Fibroblast of upper back skin (primary cell): ENCODE results near the gene TENT4A.

Experiments
- DNase-seq: peaks from one replicate; pipeline ENCODE4 v3.0.0-alpha.2; 2013

Gene TENT4A

DNA sequence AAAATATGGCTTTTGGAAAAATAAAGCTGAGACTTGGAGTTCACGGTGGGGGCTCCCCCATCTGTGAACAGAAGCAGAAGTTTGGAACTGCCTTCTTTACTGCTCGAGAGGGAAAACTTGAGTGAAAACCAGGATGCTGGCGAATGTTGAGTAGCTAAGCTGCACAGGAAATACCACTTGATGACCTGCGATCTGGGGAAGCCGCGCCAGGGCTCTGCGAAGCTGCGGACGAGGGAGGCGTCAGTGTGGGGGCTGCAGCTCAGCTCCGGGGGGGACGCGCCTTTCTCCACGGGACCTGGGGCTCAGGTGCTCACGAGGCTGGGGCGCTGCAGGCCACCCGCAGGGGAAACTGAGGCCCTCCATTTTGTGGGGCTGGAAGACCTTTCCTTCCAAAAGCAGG is 62.3 kb downstream of the TENT4A start:
- peak; percentile 10 for DNase-seq

- no peak for DNase-seq
Measured at GRCh38 chr5:6780802-6781391, 67.7 kb downstream of the TENT4A start.

GRCh38 chr5:6781716-6782115 is 68.5 kb downstream of the TENT4A start:
- peak; percentile 38 for DNase-seq

DNA sequence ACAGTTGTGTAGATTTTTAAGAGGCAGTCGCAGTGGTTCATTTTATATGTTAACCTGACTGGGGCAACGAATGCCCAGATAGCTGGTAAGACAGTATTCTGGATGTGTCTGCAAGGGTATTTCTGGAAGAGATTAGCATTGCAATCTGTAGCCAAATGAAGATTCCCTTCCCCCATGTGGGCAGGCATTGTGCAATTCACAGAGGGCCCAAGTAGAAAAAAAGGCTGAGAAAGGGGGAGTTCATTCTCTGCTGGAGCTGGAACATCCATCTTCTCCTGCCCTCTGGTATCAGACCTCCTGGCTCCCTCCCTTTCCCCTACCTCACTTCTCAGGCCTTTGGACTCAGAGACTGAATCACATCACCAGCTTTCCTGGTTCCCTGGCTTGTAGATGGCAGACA is 70.6 kb downstream of the TENT4A start:
- DNase-seq: peak; percentile 7

- no peak for DNase-seq
Measured at GRCh38 chr5:6784481-6784880, 71.2 kb downstream of the TENT4A start.

DNA sequence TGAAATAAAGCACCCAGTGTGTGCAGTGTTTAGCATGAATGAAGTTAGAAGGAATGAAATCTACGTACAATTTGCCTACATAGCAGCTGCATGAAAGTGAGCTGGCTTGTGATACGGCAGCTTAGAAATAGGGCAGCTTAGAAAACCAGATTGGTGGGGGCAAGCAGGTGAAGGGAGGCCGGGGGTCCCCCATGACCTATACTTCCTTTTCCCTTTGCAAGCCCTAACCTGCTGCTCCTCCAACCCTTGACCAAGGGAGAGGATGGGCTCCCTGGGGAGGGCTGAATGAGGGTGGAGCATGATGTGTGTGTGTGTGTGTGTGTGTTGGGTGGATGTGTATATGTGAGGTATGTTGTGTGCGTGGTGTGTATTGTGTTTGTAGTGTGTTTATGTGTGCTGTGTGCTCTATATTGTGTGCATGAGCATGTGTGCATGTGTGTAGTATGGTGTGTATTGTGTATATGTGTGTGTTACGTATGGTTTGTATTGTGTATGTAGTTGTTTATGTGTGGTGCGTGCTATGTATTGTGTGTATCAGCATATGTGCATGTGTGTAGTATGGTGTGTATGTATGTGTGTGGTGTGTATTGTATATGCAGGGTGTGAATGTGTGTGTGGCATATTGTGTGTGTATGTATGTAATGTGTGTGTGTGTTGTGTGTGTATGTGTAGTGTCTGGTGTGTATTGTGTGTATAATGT is 72.1 kb downstream of the TENT4A start:
- no peak for DNase-seq

GRCh38 chr5:6785861-6786180 is 72.6 kb downstream of the TENT4A start:
- no peak for DNase-seq

- no peak for DNase-seq
Measured at GRCh38 chr5:6786786-6787495, 73.7 kb downstream of the TENT4A start.

- no peak for DNase-seq
Measured at GRCh38 chr5:6787941-6788340, 74.7 kb downstream of the TENT4A start.

DNA sequence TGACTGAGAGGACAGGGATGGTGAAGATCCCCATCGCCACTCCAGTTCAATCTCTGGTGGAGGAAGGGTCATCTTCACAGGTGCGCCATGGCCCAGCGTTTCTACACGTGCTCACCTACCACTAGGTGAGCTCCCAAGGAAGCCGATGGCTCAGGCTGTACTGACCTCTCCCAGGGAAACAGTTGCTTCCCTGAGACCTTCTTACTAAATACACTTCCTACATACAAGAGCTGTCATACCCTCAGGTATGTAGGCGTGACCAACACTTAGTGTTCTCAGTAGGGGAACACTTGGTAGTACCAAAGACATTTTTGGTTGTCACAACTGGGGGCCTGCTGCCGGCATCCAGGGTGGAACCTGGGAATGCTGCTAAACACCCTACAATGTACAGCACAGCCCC is 75.2 kb downstream of the TENT4A start:
- no peak for DNase-seq

DNA sequence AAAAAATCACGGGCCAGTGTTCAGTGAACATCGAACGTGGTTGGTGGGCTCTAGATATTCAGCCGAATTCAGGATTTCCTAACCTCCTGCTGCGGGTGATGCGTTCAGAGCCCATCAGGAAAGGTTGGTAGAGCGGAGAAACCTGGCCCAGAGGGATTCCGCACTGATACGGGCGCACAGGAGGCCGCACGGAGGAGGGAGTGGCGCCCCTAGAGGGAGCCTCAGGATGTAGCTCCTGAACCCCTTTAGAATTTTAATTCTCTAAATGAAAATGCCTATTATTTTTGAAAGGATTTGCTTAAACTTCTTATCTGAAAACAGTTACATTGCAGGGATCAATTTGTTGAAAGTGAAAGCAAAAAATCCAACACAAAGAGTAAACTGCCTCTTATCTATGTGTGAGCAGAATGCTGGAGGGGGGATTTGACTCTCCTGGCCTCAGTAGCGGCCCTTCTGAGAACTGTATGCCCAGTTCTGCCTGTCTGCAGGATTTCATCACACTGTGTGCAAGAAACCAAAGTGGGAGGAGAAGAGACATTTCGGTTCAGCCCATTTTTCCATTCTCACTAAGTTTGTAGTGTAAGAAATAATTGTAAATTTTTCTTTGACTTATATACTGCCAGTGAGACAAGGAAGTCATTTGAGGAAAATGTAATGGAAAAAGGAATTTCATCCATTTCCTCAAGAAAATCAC is 75.9 kb downstream of the TENT4A start:
- DNase-seq: no peak

- DNase-seq: no peak
Measured at GRCh38 chr5:6790346-6790865, 77.2 kb downstream of the TENT4A start.

DNA sequence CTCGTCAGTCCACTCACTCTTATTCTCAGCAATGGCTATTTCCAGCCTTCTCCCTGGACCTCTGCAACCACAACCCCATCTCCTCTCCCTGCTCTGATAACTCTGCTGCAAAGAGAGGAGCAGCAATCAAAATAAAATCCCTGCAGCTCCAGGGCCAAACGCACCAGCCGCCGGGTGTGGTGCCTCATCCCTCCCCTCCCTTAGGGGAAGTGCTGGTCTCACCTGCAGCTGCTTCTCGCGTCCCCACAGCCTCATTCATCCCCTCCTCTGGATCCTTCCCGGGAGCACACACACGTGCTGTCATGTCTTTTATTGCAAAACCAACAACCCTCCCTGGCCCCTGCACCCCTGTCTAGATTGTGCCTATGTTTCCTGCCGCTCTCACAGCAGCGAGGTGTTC is 77.8 kb downstream of the TENT4A start:
- no peak for DNase-seq

- DNase-seq: no peak
Measured at GRCh38 chr5:6792376-6792775, 79.1 kb downstream of the TENT4A start.

DNA sequence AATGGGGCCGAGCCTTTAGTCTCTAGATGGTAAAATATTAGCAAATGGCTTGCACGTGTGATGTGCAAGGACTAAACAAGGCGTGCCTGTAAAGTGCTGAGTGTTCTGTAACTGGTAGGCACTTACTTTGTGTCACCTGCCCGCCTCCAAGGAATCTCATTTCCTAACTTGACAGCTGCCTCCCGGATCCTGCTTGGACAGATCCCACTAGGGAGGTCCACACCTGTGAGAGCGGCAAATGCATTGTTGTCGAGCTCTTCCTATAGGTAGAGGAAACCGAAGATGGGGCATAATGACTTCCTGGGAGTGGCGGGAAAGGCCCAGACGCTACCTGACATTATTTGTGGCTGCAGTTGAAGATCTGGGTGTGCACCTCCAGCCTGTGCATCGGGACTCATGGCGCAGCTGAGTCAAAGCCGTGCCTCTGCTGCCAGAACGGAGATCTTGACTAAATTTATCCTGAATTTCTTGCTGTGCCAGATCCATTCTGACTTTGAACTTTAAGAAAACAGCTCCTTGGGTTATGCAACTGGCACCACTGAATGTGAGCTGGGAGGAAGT is 79.8 kb downstream of the TENT4A start:
- DNase-seq: no peak

DNA sequence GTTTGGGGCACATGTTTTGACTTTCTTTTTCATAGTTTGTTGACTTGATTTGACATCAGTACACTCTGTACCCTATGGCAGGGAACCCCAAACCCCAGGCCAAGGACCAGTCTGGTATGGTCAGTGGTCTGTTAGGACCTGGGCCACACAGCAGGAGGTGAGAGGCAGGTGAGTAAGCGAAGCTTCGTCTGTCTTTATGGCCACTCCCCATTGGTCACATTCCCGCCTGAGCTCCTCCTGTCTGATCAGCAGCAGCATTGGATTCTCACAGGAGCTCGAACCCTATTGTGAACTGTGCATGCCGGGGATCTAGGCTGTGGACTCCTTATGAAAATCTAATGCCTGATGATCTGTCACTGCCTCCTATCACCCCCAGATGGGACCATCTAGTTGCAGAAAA is 88.0 kb downstream of the TENT4A start:
- DNase-seq: no peak

DNA sequence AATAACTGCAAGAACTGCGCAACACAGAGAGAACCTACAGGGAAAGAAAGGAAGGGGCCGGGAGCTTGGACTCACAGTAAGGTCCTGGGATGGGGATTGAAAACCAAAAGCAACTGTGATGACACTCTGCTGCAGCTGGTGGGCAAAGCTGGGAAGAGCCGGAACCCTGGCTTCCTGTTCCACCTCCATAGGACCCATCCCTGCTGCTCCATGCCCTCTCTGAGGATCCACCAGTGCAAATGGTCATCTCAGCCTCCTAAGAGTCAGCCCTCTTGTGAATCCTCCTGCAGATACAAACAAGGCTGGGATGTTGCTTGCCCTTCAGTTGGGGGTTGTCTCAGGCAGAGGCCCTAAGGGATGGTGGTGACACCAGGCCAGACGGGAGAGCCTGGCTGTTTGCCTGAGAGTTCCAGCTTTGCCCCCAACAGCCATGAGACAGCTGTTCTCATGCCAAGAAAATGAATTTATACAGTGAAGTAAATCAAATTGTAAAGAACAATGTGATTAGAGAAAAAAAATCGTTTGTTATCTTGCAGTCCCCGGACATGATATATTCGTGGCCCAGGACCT is 90.8 kb downstream of the TENT4A start:
- DNase-seq: no peak

GRCh38 chr5:6804766-6805501 is 91.7 kb downstream of the TENT4A start:
- peak; percentile 40 for DNase-seq

DNA sequence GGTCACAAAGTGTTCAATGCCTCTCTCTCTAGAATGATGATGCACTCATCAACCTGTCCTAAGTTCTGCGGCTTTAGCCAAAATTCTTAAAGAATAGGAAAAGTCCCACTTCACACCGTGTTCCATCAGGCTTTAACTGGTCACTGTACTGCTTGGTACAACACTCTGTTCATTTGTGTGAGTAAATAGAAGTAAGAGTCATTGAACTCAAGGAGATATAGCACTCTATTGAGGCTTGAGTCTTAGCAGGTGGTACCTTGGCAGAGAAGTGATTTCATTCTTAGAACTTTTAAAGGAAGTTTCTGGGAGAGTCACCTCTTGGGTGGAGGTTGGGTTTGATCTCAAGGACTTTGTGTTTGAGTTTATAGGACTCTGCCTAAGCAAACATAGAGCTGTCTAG is 92.6 kb downstream of the TENT4A start:
- no peak for DNase-seq
